ENCODE data around the gene ICAM1.

The ICAM1 gene

DNA sequence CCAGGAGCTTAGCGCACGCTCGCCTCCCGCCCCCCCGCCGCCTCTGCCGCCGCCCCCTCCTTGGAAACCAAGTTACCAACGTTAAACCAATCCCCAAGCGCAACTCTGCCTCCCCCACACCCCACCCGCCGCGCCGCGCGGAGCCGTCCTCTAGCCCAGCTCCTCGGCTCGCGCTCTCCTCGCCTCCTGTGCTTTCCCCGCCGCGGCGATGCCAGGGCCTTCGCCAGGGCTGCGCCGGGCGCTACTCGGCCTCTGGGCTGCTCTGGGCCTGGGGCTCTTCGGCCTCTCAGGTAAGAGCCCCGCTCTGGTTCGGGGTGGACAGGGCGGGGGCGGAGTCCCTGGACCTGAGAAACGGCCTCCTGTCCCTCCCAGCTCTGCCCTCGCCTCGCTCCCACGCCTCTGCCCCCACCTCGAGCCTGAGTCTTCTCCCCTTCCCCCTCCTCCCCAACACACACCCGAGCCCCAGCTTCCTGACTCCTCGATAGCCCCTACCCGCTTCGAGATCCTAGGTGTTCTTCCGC lies 19.0 kb downstream of the ICAM1 start, which contains the start of gene ICAM5:
ICAM5 (plus strand) TSS at position 117 of the 521 bp plus-strand sequence; CDS start at position 209, 92 bp downstream.
- Histone ChIP-seq H3K4me1 (ENCODE audit: insufficient read depth, low read length) (0 out of 2 replicates have a peak, but pooled peaks cover 3% of the 10 kb centered on the region), H3K27me3 (ENCODE audit: insufficient read depth, low read length) (peaks cover 94% of the 10 kb centered on the region), H3K9ac (ENCODE audit: low read depth, low read length) (no peak within 1 kb of the TSS)

DNA sequence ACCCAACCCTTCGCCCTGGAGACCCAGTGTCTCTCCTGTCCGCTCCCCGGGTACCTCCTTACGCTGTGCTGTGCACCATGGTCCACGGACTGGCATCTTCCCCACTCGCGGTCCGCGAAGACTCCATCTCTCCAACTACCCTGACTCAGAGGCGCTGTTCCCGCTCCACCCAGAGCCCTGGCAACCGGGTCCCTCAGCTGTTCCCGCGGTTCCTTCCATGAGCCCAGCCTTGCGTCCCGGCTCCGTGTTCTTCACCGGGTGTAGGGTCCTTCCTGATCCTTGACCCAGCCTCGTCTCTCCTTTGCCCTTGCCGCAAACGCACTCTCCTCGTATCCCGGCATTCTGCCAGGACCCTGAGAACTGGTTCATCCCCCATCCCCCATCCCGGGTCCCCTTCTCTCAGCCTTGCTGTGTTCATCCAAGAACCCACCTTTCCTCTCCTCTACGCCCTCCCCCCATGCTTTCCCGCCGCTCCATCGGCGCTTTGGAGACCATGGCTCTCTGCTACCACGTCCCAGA lies 19.5 kb downstream of the ICAM1 start:
- Histone ChIP-seq H3K9me3 (ENCODE audit: insufficient read depth, low read depth, low read length) (no peaks in the 10 kb centered on the region), H3K27me3 (ENCODE audit: insufficient read depth, low read length) (peaks cover 99% of the 10 kb centered on the region), H3K27ac (ENCODE audit: low read depth, low read length) (no peak overlapping the region), H3K4me3 (ENCODE audit: low read length) (peak overlapping the region; percentile 54), H3K36me3 (ENCODE audit: insufficient read depth, low read length) (peaks cover 1% of the 10 kb centered on the region; the same call in 1 of the 2 replicates), H3K4me1 (ENCODE audit: insufficient read depth, low read length) (0 out of 2 replicates have a peak, but pooled peaks cover 3% of the 10 kb centered on the region), H3K9ac (ENCODE audit: low read depth, low read length) (no peak overlapping the region)
- WGBS, result 3% methylated on average over 30 of the region's 30 CpGs

More for the DNA sequence above, 19.0 kb downstream of the ICAM1 start, which contains the start of gene ICAM5:
- 1% methylated on average over 44 of the region's 45 CpGs for whole genome bisulfite sequencing
- Histone ChIP-seq H3K27ac (ENCODE audit: low read depth, low read length) (no peak within 1 kb of the TSS), H3K4me3 (ENCODE audit: low read length) (peak within 1 kb of the TSS; percentile 54), H3K9me3 (ENCODE audit: insufficient read depth, low read depth, low read length) (no peaks in the 10 kb centered on the region), H3K36me3 (ENCODE audit: insufficient read depth, low read length) (peaks cover 4% of the 10 kb centered on the region; the same call in 1 of the 2 replicates)

DNA sequence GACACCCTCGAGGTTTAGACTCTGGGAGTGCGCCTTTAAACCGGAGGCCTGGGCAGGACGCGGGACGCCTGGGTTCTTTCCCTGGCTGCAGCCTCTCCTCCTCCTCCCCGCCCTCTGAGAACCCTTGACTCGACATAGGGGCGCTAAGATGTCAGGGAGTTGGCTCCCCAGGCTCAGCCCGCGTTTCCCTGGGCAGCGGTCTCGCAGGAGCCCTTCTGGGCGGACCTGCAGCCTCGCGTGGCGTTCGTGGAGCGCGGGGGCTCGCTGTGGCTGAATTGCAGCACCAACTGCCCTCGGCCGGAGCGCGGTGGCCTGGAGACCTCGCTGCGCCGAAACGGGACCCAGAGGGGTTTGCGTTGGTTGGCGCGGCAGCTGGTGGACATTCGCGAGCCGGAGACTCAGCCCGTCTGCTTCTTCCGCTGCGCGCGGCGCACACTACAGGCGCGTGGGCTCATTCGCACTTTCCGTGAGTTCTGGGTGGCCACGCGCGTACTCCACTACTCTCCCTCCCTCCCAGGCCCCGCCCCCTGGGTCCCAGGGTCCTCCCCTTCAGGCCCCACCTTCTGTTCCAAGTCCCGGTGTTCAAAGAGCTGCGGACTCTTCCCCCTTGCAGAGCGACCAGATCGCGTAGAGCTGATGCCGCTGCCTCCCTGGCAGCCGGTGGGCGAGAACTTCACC lies 20.1 kb downstream of the ICAM1 start:
- Histone ChIP-seq H3K36me3 (ENCODE audit: insufficient read depth, low read length) (no peaks in the 10 kb centered on the region), H3K27ac (ENCODE audit: low read depth, low read length) (no peak overlapping the region), H3K4me3 (ENCODE audit: low read length) (peak overlapping the region; percentile 54), H3K9ac (ENCODE audit: low read depth, low read length) (no peak overlapping the region), H3K4me1 (ENCODE audit: insufficient read depth, low read length) (peaks cover 3% of the 10 kb centered on the region; the same call in 1 of the 2 replicates), H3K27me3 (ENCODE audit: insufficient read depth, low read length) (peaks cover 100% of the 10 kb centered on the region), H3K9me3 (ENCODE audit: insufficient read depth, low read depth, low read length) (no peaks in the 10 kb centered on the region)
- WGBS, result 3% methylated on average over 57 of the region's 57 CpGs

GRCh38 chr19:10291554-10292205 lies 20.8 kb downstream of the ICAM1 start:
- no peak overlapping the region for H3K27ac ChIP-seq (ENCODE audit: low read depth, low read length)
- 6% methylated on average over 49 of the region's 49 CpGs for WGBS

GRCh38 chr19:10292206-10292788 lies 21.4 kb downstream of the ICAM1 start:
- no peak overlapping the region for H3K9ac ChIP-seq (ENCODE audit: low read depth, low read length)
- H3K4me3 ChIP-seq (ENCODE audit: low read length), result peak overlapping the region; percentile 54
- H3K27ac ChIP-seq (ENCODE audit: low read depth, low read length), result no peak overlapping the region
- H3K4me1 ChIP-seq (ENCODE audit: insufficient read depth, low read length), result no peaks in the 10 kb centered on the region; the same call in 1 of the 2 replicates
- 2% methylated on average over 45 of the region's 45 CpGs for WGBS
- no peaks in the 10 kb centered on the region for H3K9me3 ChIP-seq (ENCODE audit: insufficient read depth, low read depth, low read length)
- no peaks in the 10 kb centered on the region for H3K36me3 ChIP-seq (ENCODE audit: insufficient read depth, low read length)
- H3K27me3 ChIP-seq (ENCODE audit: insufficient read depth, low read length), result peaks cover 98% of the 10 kb centered on the region

More at GRCh38 chr19:10291554-10292205, 20.8 kb downstream of the ICAM1 start:
- H3K27me3 ChIP-seq (ENCODE audit: insufficient read depth, low read length), result peaks cover 100% of the 10 kb centered on the region
- peak overlapping the region; percentile 54 for H3K4me3 ChIP-seq (ENCODE audit: low read length)
- no peaks in the 10 kb centered on the region for H3K9me3 ChIP-seq (ENCODE audit: insufficient read depth, low read depth, low read length)
- no peaks in the 10 kb centered on the region; the same call in 1 of the 2 replicates for H3K4me1 ChIP-seq (ENCODE audit: insufficient read depth, low read length)
- no peak overlapping the region for H3K9ac ChIP-seq (ENCODE audit: low read depth, low read length)
- H3K36me3 ChIP-seq (ENCODE audit: insufficient read depth, low read length), result no peaks in the 10 kb centered on the region

DNA sequence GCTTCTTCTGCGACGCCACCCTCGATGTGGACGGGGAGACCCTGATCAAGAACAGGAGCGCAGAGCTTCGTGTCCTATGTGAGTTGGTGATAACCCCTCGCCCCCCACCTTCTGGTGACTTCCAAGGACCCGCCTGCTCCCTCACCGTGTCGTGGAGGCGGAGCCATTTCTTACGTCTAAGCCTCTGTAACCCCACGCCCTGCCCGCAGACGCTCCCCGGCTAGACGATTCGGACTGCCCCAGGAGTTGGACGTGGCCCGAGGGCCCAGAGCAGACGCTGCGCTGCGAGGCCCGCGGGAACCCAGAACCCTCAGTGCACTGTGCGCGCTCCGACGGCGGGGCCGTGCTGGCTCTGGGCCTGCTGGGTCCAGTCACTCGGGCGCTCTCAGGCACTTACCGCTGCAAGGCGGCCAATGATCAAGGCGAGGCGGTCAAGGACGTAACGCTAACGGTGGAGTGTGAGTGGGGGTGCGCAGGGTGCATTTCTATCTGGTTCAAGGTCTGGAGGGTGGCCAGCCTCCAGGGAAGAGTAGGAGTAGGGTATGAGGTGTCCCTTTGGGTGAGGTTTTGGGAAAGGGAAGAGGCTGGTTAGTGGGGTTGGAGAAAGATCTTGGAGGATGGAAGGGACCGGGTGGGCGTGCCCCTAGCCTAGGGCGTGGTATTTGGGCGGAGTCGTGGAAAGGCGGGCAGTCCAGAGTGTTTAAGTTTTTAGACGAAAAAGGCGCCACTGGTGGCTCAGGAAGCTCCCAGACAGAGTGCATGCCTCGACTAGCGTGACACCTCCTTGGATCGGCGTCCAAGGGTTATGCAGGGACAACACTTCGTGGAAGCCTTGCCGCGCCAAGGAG lies 22.1 kb downstream of the ICAM1 start:
- Histone ChIP-seq H3K27ac (ENCODE audit: low read depth, low read length) (no peak overlapping the region), H3K4me1 (ENCODE audit: insufficient read depth, low read length) (no peaks in the 10 kb centered on the region; the same call in 1 of the 2 replicates), H3K4me3 (ENCODE audit: low read length) (peak overlapping the region; percentile 44), H3K36me3 (ENCODE audit: insufficient read depth, low read length) (no peaks in the 10 kb centered on the region), H3K9ac (ENCODE audit: low read depth, low read length) (no peak overlapping the region), H3K9me3 (ENCODE audit: insufficient read depth, low read depth, low read length) (no peaks in the 10 kb centered on the region), H3K27me3 (ENCODE audit: insufficient read depth, low read length) (peaks cover 96% of the 10 kb centered on the region)
- WGBS, result 20% methylated on average over 56 of the region's 56 CpGs

- Histone ChIP-seq H3K4me3 (ENCODE audit: low read length) (no peak overlapping the region), H3K9me3 (ENCODE audit: insufficient read depth, low read depth, low read length) (no peaks in the 10 kb centered on the region), H3K4me1 (ENCODE audit: insufficient read depth, low read length) (no peaks in the 10 kb centered on the region; the same call in 1 of the 2 replicates), H3K27ac (ENCODE audit: low read depth, low read length) (no peak overlapping the region), H3K27me3 (ENCODE audit: insufficient read depth, low read length) (peaks cover 91% of the 10 kb centered on the region), H3K36me3 (ENCODE audit: insufficient read depth, low read length) (no peaks in the 10 kb centered on the region), H3K9ac (ENCODE audit: low read depth, low read length) (no peak overlapping the region)
- WGBS, result 23% methylated on average over 49 of the region's 49 CpGs
Observed at GRCh38 chr19:10293637-10294367, 22.9 kb downstream of the ICAM1 start.

- no peak overlapping the region for H3K4me3 ChIP-seq (ENCODE audit: low read length)
- H3K27me3 ChIP-seq (ENCODE audit: insufficient read depth, low read length), result peaks cover 86% of the 10 kb centered on the region
- no peak overlapping the region for H3K27ac ChIP-seq (ENCODE audit: low read depth, low read length)
- H3K9ac ChIP-seq (ENCODE audit: low read depth, low read length), result no peak overlapping the region
- no peaks in the 10 kb centered on the region for H3K9me3 ChIP-seq (ENCODE audit: insufficient read depth, low read depth, low read length)
- 9% methylated on average over 25 of the region's 25 CpGs for WGBS
- no peaks in the 10 kb centered on the region for H3K36me3 ChIP-seq (ENCODE audit: insufficient read depth, low read length)
- H3K4me1 ChIP-seq (ENCODE audit: insufficient read depth, low read length), result no peaks in the 10 kb centered on the region; the same call in 1 of the 2 replicates
Observed at GRCh38 chr19:10294368-10294697, 23.4 kb downstream of the ICAM1 start.

- Histone ChIP-seq H3K27ac (ENCODE audit: low read depth, low read length) (no peak overlapping the region), H3K9me3 (ENCODE audit: insufficient read depth, low read depth, low read length) (no peaks in the 10 kb centered on the region), H3K4me3 (ENCODE audit: low read length) (peak overlapping the region; percentile 35), H3K4me1 (ENCODE audit: insufficient read depth, low read length) (no peaks in the 10 kb centered on the region; the same call in 1 of the 2 replicates), H3K36me3 (ENCODE audit: insufficient read depth, low read length) (no peaks in the 10 kb centered on the region), H3K27me3 (ENCODE audit: insufficient read depth, low read length) (peaks cover 83% of the 10 kb centered on the region), H3K9ac (ENCODE audit: low read depth, low read length) (no peak overlapping the region)
- 7% methylated on average over 48 of the region's 48 CpGs for WGBS
Observed at GRCh38 chr19:10295305-10295846, 24.5 kb downstream of the ICAM1 start.

Measured in HUES64 (cell line).